ENCODE results near the gene IL10RB.

IL10RB gene

GRCh38 chr21:33254766-33255165, 11.4 kb upstream of the IL10RB start:
- no peak for DNase-seq
- H3K27me3 ChIP-seq: no peaks in the 10 kb centered on the region
- H3K4me1 ChIP-seq: no peaks in the 10 kb centered on the region
- TF ChIP-seq CTCF (IDR thresholded peaks at IDR 0.05; ENCODE audit: low read depth, low read length): no peak
- H3K4me3 ChIP-seq (ENCODE audit: low read depth, low read length): no peak overlapping the region
- no peaks in the 10 kb centered on the region for H3K9me3 ChIP-seq
- H3K36me3 ChIP-seq: peaks cover 24% of the 10 kb centered on the region; the same call in 1 of the 2 replicates

DNA sequence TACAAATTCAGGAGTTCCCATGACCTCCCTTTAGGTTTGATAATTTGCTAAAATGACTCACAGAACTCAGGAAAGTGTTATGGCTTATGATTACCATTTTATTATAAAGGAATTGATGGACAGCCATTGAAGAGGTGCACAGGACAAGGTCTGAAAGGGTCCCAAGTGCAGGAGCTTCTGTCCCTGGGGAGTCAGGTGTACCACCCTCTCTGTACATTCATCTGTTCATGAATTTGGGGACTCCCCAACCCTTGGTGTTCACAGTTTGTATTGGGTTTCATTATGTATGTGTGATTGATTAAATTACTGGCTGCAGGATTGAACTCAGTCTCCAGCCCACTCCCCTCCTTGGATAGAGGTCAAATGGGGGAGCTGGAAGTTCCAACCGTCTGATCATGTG, 10.8 kb upstream of the IL10RB start:
- H3K36me3 ChIP-seq: peaks cover 17% of the 10 kb centered on the region; the same call in 1 of the 2 replicates
- no peak overlapping the region for H3K4me3 ChIP-seq (ENCODE audit: low read depth, low read length)

GRCh38 chr21:33256019-33256418, 10.1 kb upstream of the IL10RB start:
- peaks cover 15% of the 10 kb centered on the region; the same call in 1 of the 2 replicates for H3K36me3 ChIP-seq
- H3K27me3 ChIP-seq: no peaks in the 10 kb centered on the region
- TF ChIP-seq CTCF (IDR thresholded peaks at IDR 0.05; ENCODE audit: low read depth, low read length): no peak
- H3K4me1 ChIP-seq: no peaks in the 10 kb centered on the region
- DNase-seq: no peak
- H3K4me3 ChIP-seq (ENCODE audit: low read depth, low read length): no peak overlapping the region
- H3K9me3 ChIP-seq: no peaks in the 10 kb centered on the region

More for the DNA sequence above, 10.8 kb upstream of the IL10RB start:
- TF ChIP-seq CTCF (IDR thresholded peaks at IDR 0.05; ENCODE audit: low read depth, low read length): no peak
- Histone ChIP-seq H3K27me3 (no peaks in the 10 kb centered on the region), H3K4me1 (no peaks in the 10 kb centered on the region), H3K9me3 (no peaks in the 10 kb centered on the region)
- DNase-seq: no peak

DNA sequence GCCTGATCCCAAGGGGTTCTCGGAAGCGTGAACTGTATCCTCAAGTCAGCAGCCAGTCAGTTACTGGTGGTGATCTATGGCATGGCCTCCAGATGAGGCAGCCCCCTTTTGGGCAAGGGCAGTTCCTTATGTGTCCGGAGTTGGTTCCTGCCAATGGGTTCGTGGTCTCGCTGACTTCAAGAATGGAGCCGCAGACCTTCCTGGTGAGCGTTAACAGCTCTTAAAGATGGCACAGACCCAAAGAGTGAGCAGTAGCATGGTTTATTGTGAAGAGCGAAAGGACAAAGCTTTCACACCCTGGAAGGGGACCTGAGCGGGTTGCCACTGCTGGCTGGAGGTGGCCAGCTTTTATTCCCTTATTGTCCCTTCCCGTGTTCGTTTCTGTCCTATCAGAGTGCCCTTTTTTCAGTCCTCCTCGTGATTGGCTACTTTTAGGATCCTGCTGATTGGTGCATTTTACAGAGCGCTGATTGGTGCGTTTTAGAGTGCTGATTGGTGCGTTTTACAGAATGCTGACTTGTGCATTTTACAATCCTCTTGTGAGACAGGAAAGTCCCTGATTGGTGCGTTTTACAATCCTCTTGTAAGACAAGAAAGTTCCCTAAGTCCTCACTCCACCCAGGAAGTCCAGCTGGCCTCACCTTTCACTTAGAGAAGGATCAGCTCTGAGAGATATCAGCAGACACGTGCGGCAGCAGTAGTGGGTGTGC, 8.9 kb upstream of the IL10RB start:
- Histone ChIP-seq H3K4me1 (no peaks in the 10 kb centered on the region), H3K36me3 (peaks cover 7% of the 10 kb centered on the region; the same call in 1 of the 2 replicates), H3K4me3 (ENCODE audit: low read depth, low read length) (no peak overlapping the region), H3K27me3 (no peaks in the 10 kb centered on the region), H3K9me3 (no peaks in the 10 kb centered on the region)
- TF ChIP-seq CTCF (IDR thresholded peaks at IDR 0.05; ENCODE audit: low read depth, low read length): no peak
- DNase-seq: no peak

- DNase-seq: no peak
- no peak overlapping the region for H3K4me3 ChIP-seq (ENCODE audit: low read depth, low read length)
- TF ChIP-seq CTCF (IDR thresholded peaks at IDR 0.05; ENCODE audit: low read depth, low read length): no peak
- no peaks in the 10 kb centered on the region for H3K27me3 ChIP-seq
- H3K36me3 ChIP-seq: peaks cover 5% of the 10 kb centered on the region; the same call in 1 of the 2 replicates
- H3K9me3 ChIP-seq: no peaks in the 10 kb centered on the region
- no peaks in the 10 kb centered on the region for H3K4me1 ChIP-seq
Observed at GRCh38 chr21:33258475-33258874, 7.7 kb upstream of the IL10RB start.

DNA sequence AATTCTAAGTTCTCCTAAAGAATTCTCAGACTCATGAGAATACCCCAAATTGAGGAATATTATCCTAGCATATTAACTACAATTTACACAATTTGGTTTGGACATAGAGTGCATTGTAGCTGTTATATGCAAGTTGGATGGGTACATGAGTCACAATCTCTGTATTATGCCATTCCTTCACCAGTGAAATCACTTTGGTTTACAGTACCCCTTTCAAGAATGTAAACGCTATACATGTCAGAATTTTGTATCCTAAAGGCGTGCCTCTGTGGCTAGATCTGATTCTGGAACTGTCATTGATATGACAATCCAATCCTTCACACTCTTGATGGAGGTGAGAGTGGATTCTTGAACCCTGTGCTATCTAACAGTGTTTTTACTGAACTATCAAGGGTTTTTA, 6.7 kb upstream of the IL10RB start:
- no peak overlapping the region for H3K4me3 ChIP-seq (ENCODE audit: low read depth, low read length)
- DNase-seq: no peak
- no peak for TF ChIP-seq CTCF (IDR thresholded peaks at IDR 0.05; ENCODE audit: low read depth, low read length)
- H3K27me3 ChIP-seq: no peaks in the 10 kb centered on the region
- H3K4me1 ChIP-seq: no peaks in the 10 kb centered on the region
- no peaks in the 10 kb centered on the region for H3K9me3 ChIP-seq
- H3K36me3 ChIP-seq: peaks cover 5% of the 10 kb centered on the region; the same call in 1 of the 2 replicates
